H9 (cell line): ENCODE measurements around the gene ZNF84. TPM values are rescaled to one million over a fixed set of nuclear protein-coding genes. Genes with fewer than 3 reads are reported as not detected.

Source experiments
- DNase-seq: peaks from one replicate; pipeline ENCODE4 v3.0.0-alpha.2; 2017
- H2AFZ ChIP-seq: one replicate; pipeline ENCODE4 v1.6.1; 2013; ENCODE audit warnings: mild to moderate bottlenecking, low read length, control low read depth, moderate library complexity
- H2AK5ac ChIP-seq: 2 replicates; pipeline ENCODE4 v1.6.1; 2013; ENCODE audit warnings: low read length, control low read depth, mixed read lengths; ENCODE audit not compliant: insufficient read length
- H2BK120ac ChIP-seq: one replicate; pipeline ENCODE4 v1.6.1; 2013; ENCODE audit warnings: low read depth, mild to moderate bottlenecking, low read length, control low read depth, inconsistent platforms; ENCODE audit not compliant: poor library complexity, severe bottlenecking
- H2BK12ac ChIP-seq: 2 replicates; pipeline ENCODE4 v1.6.1; 2013; ENCODE audit warnings: low read length, control low read depth, mixed read lengths, low read depth; ENCODE audit not compliant: insufficient read length
- H2BK15ac ChIP-seq: 2 replicates; pipeline ENCODE4 v1.6.1; 2013; ENCODE audit warnings: low read depth, low read length, control low read depth
- H2BK20ac ChIP-seq: one replicate; pipeline ENCODE4 v1.6.1; 2013; ENCODE audit warnings: low read depth, mild to moderate bottlenecking, low read length, control low read depth, inconsistent platforms; ENCODE audit not compliant: poor library complexity, severe bottlenecking
- H2BK5ac ChIP-seq: 2 replicates; pipeline ENCODE4 v1.6.1; 2013; ENCODE audit warnings: low read length, control low read depth, mixed read lengths; ENCODE audit not compliant: insufficient read length
- H3K14ac ChIP-seq: 2 replicates; pipeline ENCODE4 v1.6.1; 2013; ENCODE audit warnings: low read length, control low read depth; ENCODE audit not compliant: insufficient read depth
- H3K18ac ChIP-seq: 2 replicates; pipeline ENCODE4 v1.6.1; 2013; ENCODE audit warnings: low read depth, mild to moderate bottlenecking, mixed read lengths, low read length, control low read depth; ENCODE audit not compliant: insufficient read length
- H3K23ac ChIP-seq: 2 replicates; pipeline ENCODE4 v1.6.1; 2013; ENCODE audit warnings: low read length, control low read depth, mixed read lengths, low read depth; ENCODE audit not compliant: insufficient read length
- H3K23me2 ChIP-seq: 2 replicates; pipeline ENCODE4 v1.6.1; 2013; ENCODE audit warnings: low read depth, mild to moderate bottlenecking, mixed read lengths, low read length, control low read depth; ENCODE audit not compliant: insufficient read length, poor library complexity, severe bottlenecking
- H3K27ac ChIP-seq: 2 replicates; pipeline ENCODE4 v1.5.1; 2013; ENCODE audit warnings: low read length, control low read depth, mixed read lengths, low read depth; ENCODE audit not compliant: insufficient read length
- H3K27me3 ChIP-seq: 2 replicates; pipeline ENCODE4 v1.6.1; 2013; ENCODE audit warnings: low read length, control low read depth, inconsistent platforms; ENCODE audit not compliant: insufficient read depth
- H3K4ac ChIP-seq: 2 replicates; pipeline ENCODE4 v1.6.1; 2013; ENCODE audit warnings: low read depth, mild to moderate bottlenecking, control low read depth, inconsistent platforms, low read length, moderate library complexity
- H3K4me1 ChIP-seq: 2 replicates; pipeline ENCODE4 v1.6.1; 2013; ENCODE audit warnings: low read length, control low read depth, inconsistent platforms; ENCODE audit not compliant: insufficient read depth
- H3K4me2 ChIP-seq: 2 replicates; pipeline ENCODE4 v1.6.1; 2013; ENCODE audit warnings: low read length, control low read depth, mixed read lengths; ENCODE audit not compliant: insufficient read length, insufficient read depth
- H3K56ac ChIP-seq: 2 replicates; pipeline ENCODE4 v1.6.1; 2013; ENCODE audit warnings: low read depth, mild to moderate bottlenecking, mixed read lengths, low read length, control low read depth; ENCODE audit not compliant: insufficient read length
- H3K79me1 ChIP-seq: 2 replicates; pipeline ENCODE4 v1.6.1; 2013; ENCODE audit warnings: low read depth, mild to moderate bottlenecking, moderate library complexity, low read length, control low read depth, inconsistent platforms; ENCODE audit not compliant: insufficient read depth, poor library complexity, severe bottlenecking
- H3K79me2 ChIP-seq: 2 replicates; pipeline ENCODE4 v1.6.1; 2013; ENCODE audit warnings: low read length, control low read depth, inconsistent platforms; ENCODE audit not compliant: insufficient read depth
- H3K9ac ChIP-seq: 2 replicates; pipeline ENCODE4 v1.6.1; 2013; ENCODE audit warnings: low read length, control low read depth, mixed read lengths; ENCODE audit not compliant: insufficient read length; ENCODE audit errors: extremely low read depth
- H3K9me3 ChIP-seq: one replicate; pipeline ENCODE4 v1.6.1; 2013; ENCODE audit warnings: low read depth, low read length, inconsistent platforms; ENCODE audit not compliant: control insufficient read depth
- H3T11ph ChIP-seq: one replicate; pipeline ENCODE4 v1.6.1; 2013; ENCODE audit warnings: mild to moderate bottlenecking, low read length, control low read depth, inconsistent platforms
- H4K20me1 ChIP-seq: one replicate; pipeline ENCODE4 v1.6.1; 2013; ENCODE audit not compliant: control insufficient read depth, insufficient read length, insufficient read depth
- H4K5ac ChIP-seq: 2 replicates; pipeline ENCODE4 v1.6.1; 2013; ENCODE audit warnings: low read depth, mild to moderate bottlenecking, mixed read lengths, low read length, control low read depth; ENCODE audit not compliant: insufficient read length
- H4K8ac ChIP-seq: replicated peaks from 2 replicates; pipeline ENCODE4 v1.6.1; 2013; ENCODE audit warnings: low read length, control low read depth, mixed read lengths, low read depth; ENCODE audit not compliant: insufficient read length
- H4K91ac ChIP-seq: 2 replicates; pipeline ENCODE4 v1.6.1; 2013; ENCODE audit warnings: low read depth, mild to moderate bottlenecking, moderate library complexity, mixed read lengths, low read length, control low read depth; ENCODE audit not compliant: insufficient read length
- H3K27ac Mint-ChIP-seq, 3 experiments: 2 replicates in 2 of 3; 3 replicates in 1 of 3; pipeline ENCODE4 v1.8.0; 2020 to 2021; ENCODE audit warnings: mixed read lengths in 3 of 3, mild to moderate bottlenecking in 1 of 3, moderate library complexity in 1 of 3
- H3K27me3 Mint-ChIP-seq: 2 replicates; pipeline ENCODE4 v1.8.0; 2021; ENCODE audit warnings: low read depth, mild to moderate bottlenecking, moderate library complexity, mixed read lengths
- H3K36me3 Mint-ChIP-seq, 3 experiments: 2 replicates in 2 of 3; 3 replicates in 1 of 3; pipeline ENCODE4 v1.8.0; 2020 to 2021; ENCODE audit warnings: low read depth in 3 of 3, mixed read lengths in 3 of 3; ENCODE audit not compliant: insufficient read depth in 1 of 3
- H3K4me1 Mint-ChIP-seq, 2 experiments: 2 replicates each; pipeline ENCODE4 v1.8.0; 2020; ENCODE audit warnings: mixed read lengths in 2 of 2
- H3K4me3 Mint-ChIP-seq, 2 experiments: 2 replicates in 1 of 2; 3 replicates in 1 of 2; pipeline ENCODE4 v1.8.0; 2020 to 2021; ENCODE audit warnings: mild to moderate bottlenecking in 2 of 2, mixed read lengths in 2 of 2, moderate library complexity in 1 of 2
- H3K9me3 Mint-ChIP-seq, 2 experiments: 2 replicates in 1 of 2; 3 replicates in 1 of 2; pipeline ENCODE4 v1.8.0; 2020; ENCODE audit warnings: mild to moderate bottlenecking in 2 of 2, mixed read lengths in 2 of 2, moderate library complexity in 1 of 2
- WGBS: extraction: QIAGEN DNeasy Blood & Tissue Kit; methylation state at CpG from one replicate; pipeline ENCODE4 v1.1.7; 2013; ENCODE audit warnings: missing lambda C conversion rate, low lambda C conversion rate, mixed read lengths; ENCODE audit not compliant: insufficient read length; ENCODE audit errors: extremely low coverage; 5-methylcytosine and 5-hydroxymethylcytosine counted together
- total RNA-seq: library from RNA; stranded (reverse); gene quantifications from 2 replicates; pipeline ENCODE4 v1.2.1, GENCODE V29; 2021
- TF ChIP-seq, protein P1 (sequence below): fragments of 200-600 bp; sonication (generic); conservative IDR thresholded peaks from 3 replicates; pipeline ENCODE4 v1.8.0; 2021; ENCODE audit warnings: antibody characterized with exemption, mild to moderate bottlenecking

The ZNF84 gene
- total RNA-seq, 1 experiment from 2014 or later, result 45.1 TPM

DNA sequence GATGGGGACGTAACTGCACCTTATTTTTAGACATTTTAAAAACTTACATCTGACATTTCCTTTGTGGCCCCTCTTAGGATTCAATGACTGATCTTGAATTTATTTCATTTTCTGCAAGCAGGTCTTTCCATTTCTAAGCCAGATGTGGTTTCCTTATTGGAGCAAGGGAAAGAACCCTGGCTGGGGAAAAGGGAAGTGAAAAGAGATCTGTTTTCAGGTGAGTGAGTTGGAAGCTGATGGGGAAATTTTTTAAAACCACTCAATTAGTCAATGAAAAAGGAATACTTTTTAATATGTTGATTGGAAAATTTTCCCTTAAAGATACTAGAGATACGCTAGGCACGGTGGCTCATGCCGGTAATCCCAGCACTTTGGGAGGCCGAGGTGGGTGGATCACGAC is 46.0 kb downstream of the ZNF84 start:
- Histone ChIP-seq H2BK15ac (no peak overlapping the region), H2BK12ac (no peak overlapping the region), H3K23me2 (peaks cover 3% of the 10 kb centered on the region), H3K79me1 (no peaks in the 10 kb centered on the region), H2BK5ac (no peak overlapping the region), H3K27me3 (no peaks in the 10 kb centered on the region), H3K9ac (no peak overlapping the region), H4K20me1 (no peaks in the 10 kb centered on the region), H3K18ac (no peak overlapping the region), H2BK120ac (no peak overlapping the region), H2AK5ac (no peak overlapping the region), H3T11ph (no peak overlapping the region), H3K23ac (no peak overlapping the region), H3K56ac (no peak overlapping the region), H3K27ac (no peak overlapping the region), H2AFZ (no peak overlapping the region), H3K9me3 (peaks cover 21% of the 10 kb centered on the region), H3K14ac (no peak overlapping the region), H4K91ac (no peak overlapping the region), H2BK20ac (no peak overlapping the region), H3K4me1 (no peaks in the 10 kb centered on the region), H3K79me2 (no peaks in the 10 kb centered on the region; the same call in 1 of the 2 replicates), H4K8ac (no peak overlapping the region), H4K5ac (no peak overlapping the region), H3K4me2 (no peak overlapping the region), H3K4ac (no peak overlapping the region)
- no peak for DNase-seq
- H3K27ac Mint-ChIP-seq, result no peak overlapping the region
- peaks cover 56 to 64% of the 10 kb centered on the region in 2 experiments for H3K9me3 Mint-ChIP-seq
- peaks cover 4 to 6% of the 10 kb centered on the region in 2 experiments; a peak in 3 of 4 replicates for H3K4me1 Mint-ChIP-seq
- H3K27me3 Mint-ChIP-seq, result no peaks in the 10 kb centered on the region
- H3K36me3 Mint-ChIP-seq, result peaks cover 68 to 73% (median 71%) of the 10 kb centered on the region in 3 experiments
- no peak overlapping the region for H3K4me3 Mint-ChIP-seq
- WGBS, result no CpG with 5 or more reads among the region's 6 CpGs
- TF ChIP-seq, protein P1, sequence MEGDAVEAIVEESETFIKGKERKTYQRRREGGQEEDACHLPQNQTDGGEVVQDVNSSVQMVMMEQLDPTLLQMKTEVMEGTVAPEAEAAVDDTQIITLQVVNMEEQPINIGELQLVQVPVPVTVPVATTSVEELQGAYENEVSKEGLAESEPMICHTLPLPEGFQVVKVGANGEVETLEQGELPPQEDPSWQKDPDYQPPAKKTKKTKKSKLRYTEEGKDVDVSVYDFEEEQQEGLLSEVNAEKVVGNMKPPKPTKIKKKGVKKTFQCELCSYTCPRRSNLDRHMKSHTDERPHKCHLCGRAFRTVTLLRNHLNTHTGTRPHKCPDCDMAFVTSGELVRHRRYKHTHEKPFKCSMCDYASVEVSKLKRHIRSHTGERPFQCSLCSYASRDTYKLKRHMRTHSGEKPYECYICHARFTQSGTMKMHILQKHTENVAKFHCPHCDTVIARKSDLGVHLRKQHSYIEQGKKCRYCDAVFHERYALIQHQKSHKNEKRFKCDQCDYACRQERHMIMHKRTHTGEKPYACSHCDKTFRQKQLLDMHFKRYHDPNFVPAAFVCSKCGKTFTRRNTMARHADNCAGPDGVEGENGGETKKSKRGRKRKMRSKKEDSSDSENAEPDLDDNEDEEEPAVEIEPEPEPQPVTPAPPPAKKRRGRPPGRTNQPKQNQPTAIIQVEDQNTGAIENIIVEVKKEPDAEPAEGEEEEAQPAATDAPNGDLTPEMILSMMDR, result no peak
